Measurements from ENCODE around the gene CMSS1. TPM values are rescaled to one million over a fixed set of nuclear protein-coding genes. Genes with fewer than 3 reads are reported as not detected.

CMSS1 gene
- total and polyA plus RNA-seq, 4 donors = 3.8 to 19.5 (median 7.5) TPM

GRCh38 chr3:100207886-100208285 lies 390.2 kb downstream of the CMSS1 start:
- WGBS = 97% methylated on average over 3 of the region's 3 CpGs
- H3K36me3 ChIP-seq (ENCODE audit: control insufficient read depth in 4 of 4, insufficient read depth in 3 of 4, low read depth in 1 of 4, low read length in 3 of 4) = no peaks in the 10 kb centered on the region
- TF ChIP-seq NR2F2 (IDR thresholded peaks at IDR 0.05) (no peak), HNF4A (conservative IDR thresholded peaks at IDR 0.05) (no peak), RXRA (IDR thresholded peaks at IDR 0.05) (no peak), TAF1 (conservative IDR thresholded peaks at IDR 0.05) (no peak)
- TF ChIP-seq, protein P1, sequence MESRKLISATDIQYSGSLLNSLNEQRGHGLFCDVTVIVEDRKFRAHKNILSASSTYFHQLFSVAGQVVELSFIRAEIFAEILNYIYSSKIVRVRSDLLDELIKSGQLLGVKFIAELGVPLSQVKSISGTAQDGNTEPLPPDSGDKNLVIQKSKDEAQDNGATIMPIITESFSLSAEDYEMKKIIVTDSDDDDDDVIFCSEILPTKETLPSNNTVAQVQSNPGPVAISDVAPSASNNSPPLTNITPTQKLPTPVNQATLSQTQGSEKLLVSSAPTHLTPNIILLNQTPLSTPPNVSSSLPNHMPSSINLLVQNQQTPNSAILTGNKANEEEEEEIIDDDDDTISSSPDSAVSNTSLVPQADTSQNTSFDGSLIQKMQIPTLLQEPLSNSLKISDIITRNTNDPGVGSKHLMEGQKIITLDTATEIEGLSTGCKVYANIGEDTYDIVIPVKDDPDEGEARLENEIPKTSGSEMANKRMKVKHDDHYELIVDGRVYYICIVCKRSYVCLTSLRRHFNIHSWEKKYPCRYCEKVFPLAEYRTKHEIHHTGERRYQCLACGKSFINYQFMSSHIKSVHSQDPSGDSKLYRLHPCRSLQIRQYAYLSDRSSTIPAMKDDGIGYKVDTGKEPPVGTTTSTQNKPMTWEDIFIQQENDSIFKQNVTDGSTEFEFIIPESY (IDR thresholded peaks at IDR 0.05) = no peak
- no peaks in the 10 kb centered on the region for H3K27me3 ChIP-seq (ENCODE audit: control insufficient read depth in 4 of 4, insufficient read depth in 4 of 4, low read length in 3 of 4)
- H3K9me3 ChIP-seq (ENCODE audit: control insufficient read depth in 4 of 4, low read length in 3 of 4) = no peaks in the 10 kb centered on the region
- peaks cover 0 to 6% (median 1%) of the 10 kb centered on the region in 4 donors for H3K4me1 ChIP-seq (ENCODE audit: control insufficient read depth in 4 of 4, insufficient read depth in 4 of 4, low read length in 3 of 4)
- H3K27ac ChIP-seq (ENCODE audit: low read depth in 1 of 2, low read length in 2 of 2) = no peak overlapping the region
- no peak overlapping the region for H3K4me3 ChIP-seq (ENCODE audit: low read depth in 1 of 3, low read length in 3 of 3)
- H3K9ac ChIP-seq (ENCODE audit: low read depth in 1 of 2, low read length in 2 of 2) = no peak overlapping the region
- DNase-seq (ENCODE audit: low spot score) = no peak

GRCh38 chr3:100209169-100209568 lies 391.5 kb downstream of the CMSS1 start:
- H3K9ac ChIP-seq (ENCODE audit: low read depth in 1 of 2, low read length in 2 of 2) = no peak overlapping the region
- no peak for DNase-seq (ENCODE audit: low spot score)
- H3K36me3 ChIP-seq (ENCODE audit: control insufficient read depth in 4 of 4, insufficient read depth in 3 of 4, low read depth in 1 of 4, low read length in 3 of 4) = no peaks in the 10 kb centered on the region
- H3K4me1 ChIP-seq (ENCODE audit: control insufficient read depth in 4 of 4, insufficient read depth in 4 of 4, low read length in 3 of 4) = peaks cover 0 to 6% (median 1%) of the 10 kb centered on the region in 4 donors
- TF ChIP-seq SP1 (IDR thresholded peaks at IDR 0.05) = no peak
- TF ChIP-seq FOXA1 (IDR thresholded peaks at IDR 0.05) = no peak
- no peak for TF ChIP-seq TAF1 (conservative IDR thresholded peaks at IDR 0.05)
- no peak for TF ChIP-seq ATF3 (IDR thresholded peaks at IDR 0.05)
- no peak for TF ChIP-seq RXRA (IDR thresholded peaks at IDR 0.05)
- TF ChIP-seq RAD21 (IDR thresholded peaks at IDR 0.05) = no peak
- TF ChIP-seq YY1 (IDR thresholded peaks at IDR 0.05) = no peak
- TF ChIP-seq HNF4G (IDR thresholded peaks at IDR 0.05) = no peak
- TF ChIP-seq EGR1 (IDR thresholded peaks at IDR 0.05; ENCODE audit: low read depth in 2 of 2) = no peak
- TF ChIP-seq, protein P2, sequence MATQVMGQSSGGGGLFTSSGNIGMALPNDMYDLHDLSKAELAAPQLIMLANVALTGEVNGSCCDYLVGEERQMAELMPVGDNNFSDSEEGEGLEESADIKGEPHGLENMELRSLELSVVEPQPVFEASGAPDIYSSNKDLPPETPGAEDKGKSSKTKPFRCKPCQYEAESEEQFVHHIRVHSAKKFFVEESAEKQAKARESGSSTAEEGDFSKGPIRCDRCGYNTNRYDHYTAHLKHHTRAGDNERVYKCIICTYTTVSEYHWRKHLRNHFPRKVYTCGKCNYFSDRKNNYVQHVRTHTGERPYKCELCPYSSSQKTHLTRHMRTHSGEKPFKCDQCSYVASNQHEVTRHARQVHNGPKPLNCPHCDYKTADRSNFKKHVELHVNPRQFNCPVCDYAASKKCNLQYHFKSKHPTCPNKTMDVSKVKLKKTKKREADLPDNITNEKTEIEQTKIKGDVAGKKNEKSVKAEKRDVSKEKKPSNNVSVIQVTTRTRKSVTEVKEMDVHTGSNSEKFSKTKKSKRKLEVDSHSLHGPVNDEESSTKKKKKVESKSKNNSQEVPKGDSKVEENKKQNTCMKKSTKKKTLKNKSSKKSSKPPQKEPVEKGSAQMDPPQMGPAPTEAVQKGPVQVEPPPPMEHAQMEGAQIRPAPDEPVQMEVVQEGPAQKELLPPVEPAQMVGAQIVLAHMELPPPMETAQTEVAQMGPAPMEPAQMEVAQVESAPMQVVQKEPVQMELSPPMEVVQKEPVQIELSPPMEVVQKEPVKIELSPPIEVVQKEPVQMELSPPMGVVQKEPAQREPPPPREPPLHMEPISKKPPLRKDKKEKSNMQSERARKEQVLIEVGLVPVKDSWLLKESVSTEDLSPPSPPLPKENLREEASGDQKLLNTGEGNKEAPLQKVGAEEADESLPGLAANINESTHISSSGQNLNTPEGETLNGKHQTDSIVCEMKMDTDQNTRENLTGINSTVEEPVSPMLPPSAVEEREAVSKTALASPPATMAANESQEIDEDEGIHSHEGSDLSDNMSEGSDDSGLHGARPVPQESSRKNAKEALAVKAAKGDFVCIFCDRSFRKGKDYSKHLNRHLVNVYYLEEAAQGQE (IDR thresholded peaks at IDR 0.05) = no peak
- no peaks in the 10 kb centered on the region for H3K27me3 ChIP-seq (ENCODE audit: control insufficient read depth in 4 of 4, insufficient read depth in 4 of 4, low read length in 3 of 4)
- 97% methylated on average over 2 of the region's 2 CpGs for WGBS
- no peak overlapping the region for H3K4me3 ChIP-seq (ENCODE audit: low read depth in 1 of 3, low read length in 3 of 3)
- no peak overlapping the region for H3K27ac ChIP-seq (ENCODE audit: low read depth in 1 of 2, low read length in 2 of 2)
- H3K9me3 ChIP-seq (ENCODE audit: control insufficient read depth in 4 of 4, low read length in 3 of 4) = no peaks in the 10 kb centered on the region
